Activated naive CD8-positive, alpha-beta T cell treated with anti-CD3 and anti-CD28 coated beads, Interleukin-2, amount 50 U/mL, for 16 hours (primary cell): ENCODE results near the gene GAL3ST2.
"Not testable (repeated sequence)": the region's sequence is repeated elsewhere in the genome, so short reads cannot be mapped to it uniquely, and the experiment has no call there.

Experiments used
- DNase-seq: peaks from one replicate; pipeline ENCODE4 v3.0.0-alpha.2; 2020; ENCODE audit warnings: low read depth, low spot score

The GAL3ST2 gene

GRCh38 chr2:241809383-241810306, 33.0 kb downstream of the GAL3ST2 start:
- DNase-seq = no peak

DNA sequence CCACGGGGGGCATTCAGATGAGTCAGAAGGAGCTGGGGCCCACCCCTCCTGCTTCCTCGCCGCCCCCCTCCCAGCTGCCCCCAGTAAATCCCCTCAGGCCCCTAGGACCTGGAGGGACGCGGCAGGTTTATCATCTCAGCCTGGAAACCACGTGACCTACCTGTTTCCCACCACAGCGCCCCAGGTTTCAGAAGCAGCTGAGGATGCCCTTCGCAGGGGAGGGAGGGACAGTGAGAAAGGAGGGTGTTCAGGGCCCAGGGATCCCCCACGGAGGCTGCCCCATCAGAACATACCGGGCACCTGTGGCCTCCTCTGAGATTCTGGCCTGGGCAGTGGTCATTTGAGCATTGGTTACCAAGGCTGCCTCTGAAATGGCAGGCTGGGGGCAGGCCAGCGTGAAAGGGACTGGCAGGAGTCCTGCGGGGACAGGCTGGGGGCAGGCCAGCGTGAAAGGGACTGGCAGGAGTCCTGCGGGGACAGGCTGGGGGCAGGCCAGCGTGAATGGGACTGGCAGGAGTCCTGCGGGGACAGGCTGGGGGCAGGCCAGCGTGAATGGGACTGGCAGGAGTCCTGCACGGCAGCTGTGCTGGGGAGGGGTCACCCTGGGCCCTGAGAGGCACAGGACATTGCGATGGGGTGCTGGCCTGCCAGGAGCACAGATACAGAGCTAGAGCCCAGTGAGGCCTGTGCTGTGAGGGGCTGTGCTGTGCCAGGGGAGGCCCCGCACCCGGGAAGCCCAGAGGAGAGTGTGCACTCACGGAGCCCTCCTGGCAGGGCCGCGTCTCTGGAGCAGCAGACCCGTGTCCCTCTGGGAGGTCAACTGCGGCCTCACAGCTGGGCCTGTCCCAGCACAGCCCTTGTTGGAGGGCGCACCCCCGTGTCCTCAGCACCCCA, 33.9 kb downstream of the GAL3ST2 start:
- DNase-seq = no peak

GRCh38 chr2:241811201-241811951, 34.8 kb downstream of the GAL3ST2 start:
- DNase-seq = no peak

- no peak for DNase-seq
Measured at GRCh38 chr2:241811952-241812729, 35.5 kb downstream of the GAL3ST2 start.

DNA sequence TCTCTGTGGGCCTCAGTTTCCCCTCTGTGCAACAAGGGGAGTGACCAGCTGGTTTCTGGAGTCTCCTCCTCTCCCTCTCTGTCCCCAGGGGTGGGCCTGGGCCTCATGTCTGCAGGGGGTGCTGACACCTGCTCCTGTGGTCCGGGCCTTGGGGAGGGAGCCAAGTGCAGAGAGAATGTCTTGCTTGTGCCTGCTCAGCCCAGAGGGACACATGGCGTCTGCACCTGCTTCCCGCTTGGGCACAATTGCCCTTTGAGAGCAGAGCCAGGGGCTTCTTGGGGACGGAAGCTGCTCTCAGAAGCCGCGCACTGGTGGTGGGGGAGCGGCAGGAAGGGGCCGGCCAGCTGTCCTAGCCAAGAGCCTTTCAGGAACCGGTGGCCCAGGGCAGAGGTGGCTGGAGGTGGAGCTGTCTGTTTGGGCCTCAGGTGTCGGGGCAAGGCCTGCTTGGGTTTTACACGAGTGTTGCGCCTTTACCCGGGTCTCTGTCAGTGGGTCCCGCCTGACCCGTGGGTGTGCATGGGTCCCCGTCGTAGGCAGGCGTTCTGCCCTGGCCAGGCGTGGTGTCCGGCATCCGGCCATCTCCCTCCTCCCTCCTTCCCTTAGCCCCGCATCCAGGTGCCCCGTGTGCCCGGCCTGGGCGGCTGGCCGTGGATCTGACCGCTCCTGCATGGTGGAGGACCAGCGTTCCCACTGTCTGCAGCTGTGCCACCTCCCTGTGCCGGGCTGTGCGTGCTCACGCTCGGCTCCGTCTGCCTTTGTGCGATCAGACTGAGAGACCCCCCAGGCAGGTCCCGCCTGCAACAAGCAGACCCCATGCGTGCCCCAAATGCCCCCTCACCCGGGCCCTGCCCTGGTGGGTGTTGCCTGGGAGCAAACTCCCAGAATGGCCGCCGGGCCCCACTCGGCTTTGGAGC, 36.4 kb downstream of the GAL3ST2 start:
- DNase-seq = no peak

GRCh38 chr2:241813644-241814392, 37.2 kb downstream of the GAL3ST2 start:
- DNase-seq = no peak

GRCh38 chr2:241814393-241814642, 37.7 kb downstream of the GAL3ST2 start:
- no peak for DNase-seq

DNA sequence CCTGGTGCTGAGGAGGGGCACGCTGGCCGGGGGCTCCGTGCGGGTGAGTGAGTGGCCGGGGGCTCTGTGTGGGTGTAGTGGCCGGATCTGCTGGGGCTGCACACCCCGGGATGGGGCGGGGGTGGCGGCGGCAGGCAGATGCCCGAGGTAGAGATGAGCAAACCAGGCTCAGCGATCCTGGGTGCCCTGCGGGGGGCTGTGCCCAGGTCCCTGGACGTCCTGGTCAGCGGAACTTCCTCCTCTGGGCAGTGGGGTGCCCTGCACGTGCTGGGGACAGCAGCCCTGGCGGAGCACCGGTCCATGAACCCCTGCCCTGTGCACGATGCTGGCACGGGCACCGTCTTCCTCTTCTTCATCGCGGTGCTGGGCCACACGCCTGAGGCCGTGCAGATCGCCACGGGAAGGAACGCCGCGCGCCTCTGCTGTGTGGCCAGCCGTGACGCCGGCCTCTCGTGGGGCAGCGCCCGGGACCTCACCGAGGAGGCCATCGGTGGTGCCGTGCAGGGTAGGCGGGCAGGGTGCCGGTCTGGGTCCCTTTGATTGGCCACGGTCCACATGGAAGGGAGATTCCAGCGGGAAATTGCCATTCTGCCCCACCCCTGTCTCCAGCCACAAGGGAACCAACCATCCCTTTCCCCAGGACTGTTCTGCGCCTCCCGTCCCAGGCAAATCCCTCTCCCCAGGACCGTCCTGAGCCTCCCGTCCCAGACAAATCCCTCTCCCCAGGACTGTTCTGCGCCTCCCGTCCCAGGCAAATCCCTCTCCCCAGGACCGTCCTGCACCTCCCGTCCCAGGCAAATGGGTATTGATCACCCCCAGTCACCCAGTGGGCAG, 38.2 kb downstream of the GAL3ST2 start:
- DNase-seq = no peak

DNA sequence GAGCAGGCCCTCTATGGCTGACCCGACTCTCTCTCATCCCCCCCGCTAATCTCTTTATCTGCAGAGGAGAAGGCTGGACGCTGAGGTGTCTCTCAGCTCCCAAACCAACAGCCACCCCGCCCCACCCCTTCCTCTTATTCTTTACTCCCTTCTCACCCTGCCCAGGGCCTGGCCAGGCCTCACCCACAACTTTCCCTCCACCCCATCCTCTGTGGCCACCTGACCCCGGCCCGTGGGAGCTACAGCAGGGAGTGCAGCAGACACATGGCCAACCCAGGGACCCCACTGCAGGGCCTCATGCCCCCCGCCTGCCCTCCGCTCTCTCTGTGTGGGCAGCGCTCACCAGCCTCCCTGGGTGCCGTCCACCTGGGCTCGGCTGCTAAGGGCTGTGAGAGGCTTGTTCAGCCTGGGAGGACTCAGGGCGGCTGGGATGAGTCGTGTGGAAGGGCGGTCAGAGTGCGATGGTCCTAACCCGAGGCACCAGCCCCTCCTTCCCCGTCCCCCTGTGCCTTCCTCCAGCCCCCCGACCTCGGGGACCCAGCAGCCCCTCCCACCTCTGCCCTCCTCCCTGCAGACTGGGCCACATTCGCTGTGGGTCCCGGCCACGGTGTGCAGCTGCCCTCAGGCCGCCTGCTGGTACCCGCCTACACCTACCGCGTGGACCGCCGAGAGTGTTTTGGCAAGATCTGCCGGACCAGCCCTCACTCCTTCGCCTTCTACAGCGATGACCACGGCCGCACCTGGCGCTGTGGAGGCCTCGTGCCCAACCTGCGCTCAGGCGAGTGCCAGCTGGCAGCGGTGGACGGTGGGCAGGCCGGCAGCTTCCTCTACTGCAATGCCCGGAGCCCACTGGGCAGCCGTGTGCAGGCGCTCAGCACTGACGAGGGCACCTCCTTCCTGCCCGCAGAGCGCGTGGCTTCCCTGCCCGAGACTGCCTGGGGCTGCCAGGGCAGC, 39.1 kb downstream of the GAL3ST2 start:
- DNase-seq = no peak

GRCh38 chr2:241816431-241817121, 40.0 kb downstream of the GAL3ST2 start:
- no peak for DNase-seq

DNA sequence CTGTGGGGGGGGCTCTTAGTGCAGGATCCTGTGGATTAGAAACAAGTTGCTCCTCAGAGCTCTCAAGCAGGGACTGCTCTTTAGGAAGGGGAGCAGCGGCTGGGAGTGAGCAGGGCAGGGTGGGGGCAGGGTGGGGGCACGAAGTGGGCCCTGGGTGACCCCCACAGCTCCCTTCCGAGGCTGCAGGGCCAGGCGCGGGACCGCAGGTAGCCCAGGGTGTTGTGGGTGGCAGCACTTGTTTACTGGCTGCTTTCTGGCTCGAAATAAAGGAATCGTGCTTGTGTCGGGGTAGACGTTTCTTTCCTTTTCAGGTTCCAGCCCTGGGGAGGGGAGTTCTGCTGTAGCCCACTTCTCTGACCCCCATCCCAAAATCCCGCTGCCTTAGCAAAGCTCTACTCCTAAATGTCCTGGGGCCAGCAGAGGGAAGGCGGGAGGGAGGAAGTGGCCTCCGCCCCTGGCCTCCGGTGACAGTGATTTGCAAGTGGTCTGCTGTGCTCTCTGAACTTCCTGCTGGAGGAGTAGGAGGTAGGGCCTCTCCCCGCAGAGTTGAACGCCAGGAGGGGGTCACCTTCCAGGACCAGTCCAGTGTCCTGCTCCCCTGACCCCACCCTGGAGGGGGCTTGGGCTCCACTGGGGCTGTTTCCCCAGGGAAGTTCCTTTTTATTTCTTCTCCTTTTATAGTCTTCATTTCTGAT, 40.7 kb downstream of the GAL3ST2 start:
- DNase-seq = no peak

DNA sequence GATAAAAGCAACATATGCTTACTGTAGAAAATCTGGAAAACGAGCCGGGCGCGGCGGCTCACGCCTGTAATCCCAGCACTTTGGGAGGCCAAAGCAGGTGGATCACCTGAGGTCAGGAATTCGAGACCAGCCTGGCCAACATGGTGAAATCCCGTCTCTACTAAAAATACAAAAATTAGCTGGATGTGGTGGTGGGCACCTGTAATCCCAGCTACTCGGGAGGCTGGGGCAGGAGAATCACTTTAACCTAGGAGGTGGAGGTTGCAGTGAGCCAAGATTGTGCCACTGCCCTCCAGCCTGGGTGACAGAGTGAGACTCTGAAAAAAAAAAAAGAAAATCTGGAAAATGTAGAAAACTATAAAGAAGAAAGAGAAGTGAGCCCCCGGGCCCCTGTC, 41.2 kb downstream of the GAL3ST2 start:
- not testable (repeated sequence) for DNase-seq

DNA sequence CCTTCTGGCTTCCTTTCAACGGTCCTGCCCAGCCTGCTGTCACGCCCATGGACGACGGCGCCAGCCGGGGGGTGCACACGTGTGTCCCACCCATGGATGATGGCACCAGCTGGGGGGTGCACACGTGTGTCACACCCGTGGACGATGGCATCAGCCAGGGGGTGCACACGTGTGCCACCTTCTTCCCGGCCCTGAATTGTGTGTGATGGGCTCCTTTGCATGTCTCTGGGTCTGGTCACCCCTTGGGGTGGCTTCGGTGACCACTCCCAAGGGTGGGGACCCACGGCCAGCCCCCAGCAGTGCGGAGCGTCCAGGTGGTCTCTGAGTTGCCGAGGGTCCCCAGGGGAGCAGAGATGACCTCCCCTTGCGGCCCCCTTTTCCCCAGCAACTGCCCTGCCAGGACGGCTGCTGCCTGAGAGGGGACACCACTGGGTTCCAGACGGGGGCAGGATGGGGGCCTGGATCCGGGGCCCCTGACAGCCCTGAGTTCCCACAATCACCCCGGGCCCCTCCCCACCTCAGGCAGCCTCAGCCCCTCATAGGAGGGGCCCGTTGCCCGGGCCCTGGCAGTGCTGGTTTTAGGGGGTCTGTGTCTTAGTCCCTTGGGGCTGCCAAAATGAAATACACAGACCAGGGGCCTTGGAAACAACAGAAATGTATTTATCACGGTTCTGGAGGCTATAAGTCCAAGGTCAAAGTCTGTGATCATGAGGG, 41.8 kb downstream of the GAL3ST2 start:
- no peak for DNase-seq

DNA sequence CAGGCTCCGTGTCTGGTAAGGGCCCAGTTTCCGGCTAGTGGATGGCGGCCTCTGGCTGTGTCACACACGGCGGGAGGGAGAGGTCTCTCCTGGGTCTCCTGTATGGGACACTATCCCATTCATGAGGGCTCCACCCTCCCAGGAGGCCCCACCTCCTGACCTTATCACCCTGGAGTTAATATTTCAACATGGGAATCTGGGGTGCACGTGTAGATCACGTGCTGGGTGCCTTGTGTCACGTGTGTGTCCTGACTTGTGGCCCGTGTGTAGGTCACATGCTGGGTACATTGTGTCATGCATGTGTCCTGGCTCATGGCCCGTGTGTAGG, 42.3 kb downstream of the GAL3ST2 start:
- no peak for DNase-seq

- DNase-seq = not testable (repeated sequence)
Measured at GRCh38 chr2:241819947-241820624, 43.5 kb downstream of the GAL3ST2 start.
